ENCODE measurements around the gene SFRP2. TPM values are rescaled to one million over a fixed set of nuclear protein-coding genes. Genes with fewer than 3 reads are reported as not detected.

The SFRP2 gene
- total RNA-seq, 4 donors from 2014 or later = 1.4 to 6.9 (median 4.2) TPM

DNA sequence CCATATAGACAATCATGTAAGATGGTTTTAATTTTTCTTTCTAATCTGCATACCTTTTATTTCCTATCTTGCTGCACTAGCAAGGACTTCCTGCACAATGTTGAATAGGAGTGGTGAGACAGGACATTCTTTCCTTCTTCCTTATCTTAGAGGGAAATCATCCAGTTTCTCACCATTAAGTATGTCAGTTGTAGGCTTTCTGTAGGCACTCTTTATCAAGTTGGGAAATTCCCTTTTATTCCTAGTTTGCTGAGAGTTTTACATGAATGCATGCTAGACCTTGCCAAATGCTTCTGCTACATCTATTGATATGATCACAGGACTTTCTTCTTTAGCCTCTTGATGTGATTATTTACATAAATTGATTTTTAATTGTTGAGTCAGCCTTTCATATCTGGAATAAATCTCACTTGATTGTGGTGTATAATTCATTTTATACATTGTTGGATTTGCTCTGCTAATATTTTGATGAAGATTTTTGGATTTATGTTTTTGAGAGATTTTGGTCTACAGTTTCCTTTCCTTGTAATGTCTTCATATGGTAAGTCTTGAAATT lies 52.9 kb downstream of the SFRP2 start:
- DNase-seq (ENCODE audit: low spot score in 2 of 2) = no peak
- no peak for TF ChIP-seq POLR2A (IDR thresholded peaks at IDR 0.05)
- TF ChIP-seq, protein P1, sequence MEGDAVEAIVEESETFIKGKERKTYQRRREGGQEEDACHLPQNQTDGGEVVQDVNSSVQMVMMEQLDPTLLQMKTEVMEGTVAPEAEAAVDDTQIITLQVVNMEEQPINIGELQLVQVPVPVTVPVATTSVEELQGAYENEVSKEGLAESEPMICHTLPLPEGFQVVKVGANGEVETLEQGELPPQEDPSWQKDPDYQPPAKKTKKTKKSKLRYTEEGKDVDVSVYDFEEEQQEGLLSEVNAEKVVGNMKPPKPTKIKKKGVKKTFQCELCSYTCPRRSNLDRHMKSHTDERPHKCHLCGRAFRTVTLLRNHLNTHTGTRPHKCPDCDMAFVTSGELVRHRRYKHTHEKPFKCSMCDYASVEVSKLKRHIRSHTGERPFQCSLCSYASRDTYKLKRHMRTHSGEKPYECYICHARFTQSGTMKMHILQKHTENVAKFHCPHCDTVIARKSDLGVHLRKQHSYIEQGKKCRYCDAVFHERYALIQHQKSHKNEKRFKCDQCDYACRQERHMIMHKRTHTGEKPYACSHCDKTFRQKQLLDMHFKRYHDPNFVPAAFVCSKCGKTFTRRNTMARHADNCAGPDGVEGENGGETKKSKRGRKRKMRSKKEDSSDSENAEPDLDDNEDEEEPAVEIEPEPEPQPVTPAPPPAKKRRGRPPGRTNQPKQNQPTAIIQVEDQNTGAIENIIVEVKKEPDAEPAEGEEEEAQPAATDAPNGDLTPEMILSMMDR (IDR thresholded peaks at IDR 0.05) = no peak
- intact Hi-C loops (cut with DNase I; ENCODE audit: low total_unique reads) = no loop called here
- no peak overlapping the region for H3K4me3 ChIP-seq (ENCODE audit: low read depth, poor library complexity, severe bottlenecking)

DNA sequence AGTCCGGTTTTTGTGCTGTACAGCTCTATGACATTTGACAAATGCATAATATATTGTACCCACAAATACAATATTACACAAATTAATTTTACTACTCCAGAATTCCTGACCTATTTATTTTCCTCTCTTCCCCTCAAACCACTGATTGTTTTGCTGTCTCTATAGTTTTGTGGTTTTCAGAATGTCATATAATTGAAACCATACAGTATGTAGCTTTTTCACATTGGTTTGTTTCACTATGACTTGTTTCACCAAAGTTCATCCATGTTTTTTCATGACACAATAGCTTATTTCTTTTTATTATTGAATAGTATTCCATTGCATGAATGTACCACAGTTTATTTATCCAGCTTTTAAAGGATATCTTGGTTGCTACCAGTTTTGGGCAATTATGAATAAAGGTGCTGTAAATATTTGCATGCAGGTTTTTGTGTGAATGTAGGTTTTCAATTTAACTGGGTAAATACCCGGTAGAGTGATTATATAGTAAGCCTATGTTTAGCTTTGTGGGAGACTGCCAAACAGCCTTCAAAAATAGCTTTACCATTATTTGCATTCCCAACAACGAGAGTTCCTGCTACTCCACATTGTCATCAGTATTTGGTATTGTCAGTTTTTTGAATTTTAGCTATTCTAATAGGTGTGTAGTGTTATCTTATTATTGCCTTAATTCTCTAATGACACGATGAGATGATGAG lies 55.0 kb downstream of the SFRP2 start:
- DNase-seq (ENCODE audit: low spot score in 2 of 2) = no peak
- H3K4me3 ChIP-seq (ENCODE audit: low read depth, poor library complexity, severe bottlenecking) = no peak overlapping the region
- 52 to 54% methylated on average over 4 of the region's 4 CpGs for WGBS, 2 donors
- intact Hi-C loops (cut with DNase I; ENCODE audit: low total_unique reads) = no loop called here
- no peak for TF ChIP-seq POLR2A (IDR thresholded peaks at IDR 0.05)
- TF ChIP-seq, protein P1 (IDR thresholded peaks at IDR 0.05) = no peak

DNA sequence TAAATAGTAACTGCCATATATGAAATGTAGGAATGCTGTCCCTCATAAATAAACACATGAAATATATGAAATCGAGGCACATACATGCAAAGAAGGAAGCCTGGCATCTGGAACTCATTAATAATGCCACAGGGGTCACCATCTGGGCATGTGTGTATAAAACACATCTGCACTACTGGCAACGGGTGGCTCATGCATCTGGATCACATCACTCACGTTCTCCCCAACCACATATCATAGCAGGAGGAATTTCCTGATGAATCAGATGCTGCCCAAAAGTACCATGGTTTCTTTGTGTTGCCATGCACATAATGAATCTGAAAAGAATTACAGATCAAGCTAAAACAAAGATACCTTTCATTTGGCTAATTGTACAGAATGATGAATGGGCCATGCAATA lies 57.6 kb downstream of the SFRP2 start:
- H3K4me3 ChIP-seq (ENCODE audit: low read depth, poor library complexity, severe bottlenecking) = no peak overlapping the region
- WGBS, 2 donors = 16 to 26% methylated on average over 3 of the region's 3 CpGs
- DNase-seq (ENCODE audit: low spot score in 2 of 2) = no peak
- TF ChIP-seq POLR2A (IDR thresholded peaks at IDR 0.05) = no peak
- TF ChIP-seq, protein P1 (IDR thresholded peaks at IDR 0.05) = no peak
- intact Hi-C loops (cut with DNase I; ENCODE audit: low total_unique reads) = no loop called here

Other genes starting within 250 kb of the SFRP2 start
- gene TLR2, start 104.8 kb downstream of the SFRP2 start, total RNA-seq = 10 to 100 TPM in 2 of 4 donors, 1 to 10 TPM in 2; 5.0 to 11.7 (median 7.9) TPM
- gene RNF175, start 29.1 kb downstream of the SFRP2 start, total RNA-seq = 1 to 10 TPM in 1 of 4 donors, under 1 TPM in 2, not detected in 1; 0.10 to 1.9 (median 0.47) TPM